Thymus (tissue), 11 donors: Measurements from ENCODE around the gene TSHZ1. TPM values are rescaled to one million over a fixed set of nuclear protein-coding genes. Genes with fewer than 3 reads are reported as not detected.
A peak's percentile ranks its signal among the peaks of the same experiment; 100 is the strongest.

Source experiments
- DNase-seq, 9 donors: peaks; one replicate each; pipeline ENCODE4 v3.0.0-alpha.2; 2013; ENCODE audit warnings: low spot score in 9 of 9, low read depth in 6 of 9, missing footprints in 1 of 9
- H3K27ac ChIP-seq, 2 donors: one replicate each; pipeline ENCODE4 v1.5.1; 2013; ENCODE audit warnings: control low read depth in 1 of 2, low read depth in 1 of 2, low read length in 1 of 2, mild to moderate bottlenecking in 1 of 2, moderate library complexity in 1 of 2
- H3K27me3 ChIP-seq, 2 donors: one replicate each; pipeline ENCODE4 v1.5.1; 2013; ENCODE audit warnings: low read length in 1 of 2; ENCODE audit not compliant: control insufficient read depth in 2 of 2, insufficient read depth in 1 of 2
- H3K36me3 ChIP-seq, 2 donors: one replicate each; pipeline ENCODE4 v1.5.1; 2013; ENCODE audit warnings: low read length in 1 of 2, mild to moderate bottlenecking in 1 of 2, moderate library complexity in 1 of 2; ENCODE audit not compliant: control insufficient read depth in 2 of 2, insufficient read depth in 2 of 2
- H3K4me1 ChIP-seq, 2 donors: one replicate each; pipeline ENCODE4 v1.5.1; 2013; ENCODE audit warnings: low read length in 2 of 2; ENCODE audit not compliant: control insufficient read depth in 2 of 2, insufficient read depth in 2 of 2
- H3K4me3 ChIP-seq, 2 donors: one replicate each; pipeline ENCODE4 v1.5.1; 2013; ENCODE audit warnings: low read length in 2 of 2, control low read depth in 1 of 2, mild to moderate bottlenecking in 1 of 2
- H3K9me3 ChIP-seq, 2 donors: one replicate each; pipeline ENCODE4 v1.5.1; 2013; ENCODE audit warnings: low read length in 1 of 2, mild to moderate bottlenecking in 1 of 2; ENCODE audit not compliant: control insufficient read depth in 2 of 2, insufficient read depth in 1 of 2
- WGBS: extraction: QIAGEN DNeasy Blood & Tissue Kit; methylation state at CpG from one replicate; pipeline ENCODE4 v1.1.7; 2013; 5-methylcytosine and 5-hydroxymethylcytosine counted together
- polyA plus RNA-seq: library from polyadenylated mRNA; stranded (reverse); fragments of 200-250 nt; gene quantifications from one replicate; pipeline ENCODE4 v1.2.3, GENCODE V29; 2013
- total RNA-seq: library from RNA; stranded (reverse); fragments of 120-200 nt; gene quantifications from one replicate; pipeline ENCODE4 v1.2.4, GENCODE V29; 2013
- donor health status: healthy.

TSHZ1 gene
- total and polyA plus RNA-seq, 2 donors: 7.4 to 10.2 TPM

- no peak overlapping the region for H3K27ac ChIP-seq
- no peak for DNase-seq
- H3K9me3 ChIP-seq: no peaks in the 10 kb centered on the region
- no peak overlapping the region for H3K4me3 ChIP-seq
- H3K27me3 ChIP-seq: peaks cover 0 to 4% of the 10 kb centered on the region in 2 donors
- WGBS: 97% methylated on average over 10 of the region's 10 CpGs
- no peaks in the 10 kb centered on the region for H3K36me3 ChIP-seq
- H3K4me1 ChIP-seq: no peaks in the 10 kb centered on the region
Measured at GRCh38 chr18:75167137-75167536, 43.5 kb upstream of the TSHZ1 start.

GRCh38 chr18:75167759-75168618 lies 42.6 kb upstream of the TSHZ1 start:
- H3K9me3 ChIP-seq: no peaks in the 10 kb centered on the region
- H3K36me3 ChIP-seq: no peaks in the 10 kb centered on the region
- no peak overlapping the region for H3K27ac ChIP-seq
- DNase-seq: no peak
- WGBS: 87% methylated on average over 33 of the region's 33 CpGs
- H3K4me3 ChIP-seq: no peak overlapping the region
- H3K4me1 ChIP-seq: no peaks in the 10 kb centered on the region
- H3K27me3 ChIP-seq: peaks cover 0 to 4% of the 10 kb centered on the region in 2 donors

DNA sequence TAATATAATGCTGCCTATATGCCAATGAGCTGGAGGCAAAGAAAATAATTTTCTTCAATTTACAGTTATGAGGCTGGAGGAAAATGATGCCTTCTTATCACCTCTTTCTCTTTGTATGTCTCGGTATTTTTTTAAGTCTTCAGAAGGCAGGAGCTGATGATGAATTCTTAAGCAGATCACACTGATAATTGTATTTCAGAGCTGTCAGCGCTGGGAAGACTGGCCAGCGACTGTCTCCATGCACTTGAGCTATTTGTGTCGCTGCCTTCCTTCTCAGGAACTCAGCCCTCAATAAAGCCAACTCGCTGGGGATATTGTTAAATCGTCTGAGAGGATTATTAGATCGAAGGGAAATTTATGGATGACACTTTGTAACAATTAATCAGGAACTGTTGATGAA lies 42.0 kb upstream of the TSHZ1 start:
- peaks cover 2 to 3% of the 10 kb centered on the region in 2 donors for H3K4me1 ChIP-seq
- H3K4me3 ChIP-seq: no peak overlapping the region
- H3K27ac ChIP-seq: no peak overlapping the region
- WGBS: 88% methylated on average over 7 of the region's 7 CpGs
- DNase-seq: no peak
- peaks cover 0 to 4% of the 10 kb centered on the region in 2 donors for H3K27me3 ChIP-seq
- H3K36me3 ChIP-seq: no peaks in the 10 kb centered on the region
- H3K9me3 ChIP-seq: no peaks in the 10 kb centered on the region

GRCh38 chr18:75169411-75169810 lies 41.2 kb upstream of the TSHZ1 start:
- H3K4me3 ChIP-seq: no peak overlapping the region
- H3K27ac ChIP-seq: no peak overlapping the region
- H3K4me1 ChIP-seq: peaks cover 9 to 10% of the 10 kb centered on the region in 2 donors
- H3K27me3 ChIP-seq: peaks cover 0 to 4% of the 10 kb centered on the region in 2 donors
- no peak for DNase-seq
- no peaks in the 10 kb centered on the region for H3K9me3 ChIP-seq
- WGBS: 94% methylated on average over 9 of the region's 9 CpGs
- H3K36me3 ChIP-seq: no peaks in the 10 kb centered on the region

GRCh38 chr18:75170022-75170789 lies 40.4 kb upstream of the TSHZ1 start:
- DNase-seq: no peak
- Histone ChIP-seq H3K27me3 (peaks cover 0 to 4% of the 10 kb centered on the region in 2 donors), H3K36me3 (no peaks in the 10 kb centered on the region), H3K4me3 (no peak overlapping the region), H3K27ac (no peak overlapping the region), H3K4me1 (peaks cover 11 to 12% of the 10 kb centered on the region in 2 donors), H3K9me3 (no peaks in the 10 kb centered on the region)
- 97% methylated on average over 34 of the region's 34 CpGs for WGBS

- no peak for DNase-seq
- WGBS: 98% methylated on average over 11 of the region's 11 CpGs
- Histone ChIP-seq H3K27me3 (peaks cover 0 to 4% of the 10 kb centered on the region in 2 donors), H3K27ac (no peak overlapping the region), H3K9me3 (no peaks in the 10 kb centered on the region), H3K4me1 (peaks cover 11 to 12% of the 10 kb centered on the region in 2 donors), H3K36me3 (no peaks in the 10 kb centered on the region), H3K4me3 (no peak overlapping the region)
Measured at GRCh38 chr18:75170916-75171315, 39.7 kb upstream of the TSHZ1 start.

DNA sequence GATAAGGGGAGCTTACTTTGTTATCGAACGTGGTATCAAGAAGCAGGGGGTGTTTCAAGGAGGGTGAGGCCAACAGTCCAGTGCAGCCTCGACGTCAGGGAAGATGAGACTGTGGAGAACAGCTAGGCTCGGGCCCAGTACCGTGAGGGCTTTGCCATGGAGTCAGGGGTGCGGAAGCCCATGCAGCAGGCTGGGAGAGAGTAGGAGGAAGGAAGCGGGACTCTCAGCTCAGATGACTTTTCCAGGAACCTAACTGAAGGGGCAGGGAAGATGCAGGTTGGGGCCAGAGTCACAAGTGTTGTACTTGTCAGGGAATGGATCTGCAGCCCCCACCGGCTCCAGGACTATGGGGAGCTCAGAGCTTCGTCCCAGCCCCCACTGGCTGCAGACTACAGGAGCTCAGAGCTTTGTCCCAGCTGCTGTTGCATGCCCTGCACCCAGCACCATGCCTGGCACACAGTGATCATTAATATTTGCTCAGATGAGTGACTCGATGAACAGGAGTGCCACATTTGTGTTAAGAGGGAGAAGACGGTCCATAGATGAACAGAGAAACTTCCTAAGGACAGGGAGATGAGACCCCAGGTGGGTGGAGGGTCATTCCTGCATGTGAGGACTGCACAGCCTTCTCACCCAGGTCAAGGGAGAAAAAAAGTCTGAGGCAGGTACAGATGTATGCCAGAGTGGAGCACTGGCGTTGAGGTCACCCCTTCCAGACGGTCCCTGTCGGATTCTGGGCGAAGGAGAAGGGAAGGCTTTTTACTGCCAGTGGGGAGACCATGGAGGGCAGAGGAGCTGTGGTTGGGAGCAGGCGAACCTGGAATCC lies 38.1 kb upstream of the TSHZ1 start:
- no peaks in the 10 kb centered on the region for H3K9me3 ChIP-seq
- H3K36me3 ChIP-seq: no peaks in the 10 kb centered on the region
- no peak overlapping the region for H3K4me3 ChIP-seq
- H3K4me1 ChIP-seq: peaks cover 11 to 12% of the 10 kb centered on the region in 2 donors
- 91% methylated on average over 17 of the region's 17 CpGs for WGBS
- peaks cover 0 to 4% of the 10 kb centered on the region in 2 donors for H3K27me3 ChIP-seq
- H3K27ac ChIP-seq: no peak overlapping the region
- no peak for DNase-seq

- H3K4me1 ChIP-seq: peaks cover 11 to 12% of the 10 kb centered on the region in 2 donors
- no peaks in the 10 kb centered on the region for H3K27me3 ChIP-seq
- WGBS: 42% methylated on average over 5 of the region's 5 CpGs
- H3K27ac ChIP-seq: no peak overlapping the region
- no peaks in the 10 kb centered on the region for H3K9me3 ChIP-seq
- H3K36me3 ChIP-seq: no peaks in the 10 kb centered on the region
- DNase-seq: peak in 2 of 9 donors; percentile 13 to 36
- H3K4me3 ChIP-seq: no peak overlapping the region
Measured at GRCh38 chr18:75173125-75173432, 37.5 kb upstream of the TSHZ1 start.
